Limb (tissue), 2 donors: ENCODE results near the gene CLASP1.
A peak's percentile ranks its signal among the peaks of the same experiment; 100 is the strongest.
"Not testable (repeated sequence)": the region's sequence is repeated elsewhere in the genome, so short reads cannot be mapped to it uniquely, and the experiment has no call there.

ENCODE experiments used
- DNase-seq, 2 donors: peaks; one replicate each; pipeline ENCODE4 v3.0.0-alpha.2; 2016; ENCODE audit errors: extremely low spot score in 2 of 2

The CLASP1 gene

DNA sequence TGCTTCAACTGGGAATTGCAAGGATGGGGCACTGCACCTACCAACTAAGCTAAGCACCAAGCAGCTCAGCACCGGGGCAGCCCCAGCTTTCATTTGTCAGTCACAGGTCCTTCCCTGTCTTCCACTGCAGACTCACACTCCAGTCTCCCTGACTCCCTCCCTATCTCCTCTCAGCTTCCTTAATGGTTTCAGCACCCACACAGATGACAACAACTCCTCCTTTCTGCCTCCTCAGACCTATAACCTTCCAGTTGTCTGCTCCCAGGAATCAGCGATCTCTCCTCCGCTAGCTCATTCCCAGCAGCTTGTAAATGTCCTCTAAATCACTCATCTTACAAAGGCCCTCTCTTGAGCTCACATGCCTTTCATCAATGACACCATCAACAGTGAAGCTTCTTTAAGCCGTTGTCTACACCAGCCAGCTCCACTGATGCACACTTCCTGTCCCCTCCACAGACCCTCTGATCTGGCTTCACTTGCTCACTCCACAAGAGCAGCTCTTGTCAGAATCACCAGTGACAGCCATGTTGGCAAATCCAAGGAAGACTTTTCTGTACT lies 32.1 kb downstream of the CLASP1 start:
- DNase-seq: no peak

DNA sequence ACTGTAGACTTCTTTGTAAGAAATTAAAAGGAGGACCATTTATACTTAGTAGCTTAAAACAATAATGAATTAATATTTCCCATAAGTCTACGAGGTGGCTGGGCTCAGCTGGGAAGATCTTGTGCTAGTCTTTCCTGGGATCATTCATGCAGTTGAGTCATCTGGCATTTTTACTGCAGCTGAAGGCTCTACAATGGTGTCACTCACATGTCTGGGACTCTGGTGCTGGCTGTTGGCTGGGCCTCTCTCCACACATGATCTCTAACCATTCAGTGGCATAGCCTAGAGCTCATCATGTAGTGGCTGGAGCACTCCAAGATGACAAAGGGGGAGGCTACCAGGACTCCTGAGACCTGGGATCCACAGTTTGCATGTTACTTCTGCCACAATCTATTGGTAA lies 35.5 kb downstream of the CLASP1 start:
- DNase-seq: no peak

DNA sequence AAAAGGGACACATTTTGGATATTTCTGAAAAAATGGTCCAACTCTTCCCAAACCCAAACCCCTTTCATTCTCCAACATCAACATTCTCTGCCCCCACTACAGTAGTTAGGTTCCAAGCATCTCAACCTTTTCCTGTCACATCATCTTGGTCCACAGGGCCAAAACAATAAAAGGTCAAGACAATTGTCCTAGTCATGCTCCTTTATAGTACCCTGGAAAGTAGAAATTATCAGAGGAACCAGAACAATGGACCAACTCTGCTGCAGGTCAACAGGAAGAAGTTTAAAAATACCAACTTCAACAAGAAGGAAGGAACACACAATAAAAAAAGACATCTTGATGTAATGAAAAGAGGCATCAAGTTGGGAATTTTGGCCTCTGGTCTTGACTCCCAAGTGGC lies 36.1 kb downstream of the CLASP1 start:
- no peak for DNase-seq

GRCh38 chr2:121611730-121612705 lies 37.2 kb downstream of the CLASP1 start:
- DNase-seq: no peak

DNA sequence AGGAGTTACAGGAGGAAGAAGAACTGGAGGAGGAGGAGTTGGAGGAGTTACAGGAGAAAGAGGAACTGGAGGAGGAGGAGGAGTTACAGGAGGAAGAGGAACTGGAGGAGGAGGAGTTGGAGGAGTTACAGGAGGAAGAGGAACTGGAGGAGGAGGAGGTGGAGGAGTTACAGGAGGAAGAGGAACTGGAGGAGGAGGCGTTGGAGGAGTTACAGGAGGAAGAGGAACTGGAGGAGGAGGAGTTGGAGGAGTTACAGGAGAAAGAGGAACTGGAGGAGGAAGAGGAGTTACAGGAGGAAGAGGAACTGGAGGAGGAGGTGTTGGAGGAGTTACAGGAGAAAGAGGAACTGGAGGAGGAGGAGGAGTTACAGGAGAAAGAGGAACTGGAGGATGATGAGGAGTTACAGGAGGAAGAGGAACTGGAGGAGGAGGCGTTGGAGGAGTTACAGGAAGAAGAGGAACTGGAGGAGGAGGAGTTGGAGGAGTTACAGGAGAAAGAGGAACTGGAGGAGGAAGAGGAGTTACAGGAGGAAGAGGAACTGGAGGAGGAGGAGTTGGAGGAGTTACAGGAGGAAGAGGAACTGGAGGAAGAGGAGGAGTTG lies 38.1 kb downstream of the CLASP1 start:
- not testable (repeated sequence) for DNase-seq

- DNase-seq: not testable (repeated sequence)
Measured at GRCh38 chr2:121610487-121610874, 38.8 kb downstream of the CLASP1 start.

- DNase-seq: no peak
Measured at GRCh38 chr2:121608967-121609366, 40.3 kb downstream of the CLASP1 start.

GRCh38 chr2:121608367-121608766 lies 40.9 kb downstream of the CLASP1 start:
- no peak for DNase-seq

DNA sequence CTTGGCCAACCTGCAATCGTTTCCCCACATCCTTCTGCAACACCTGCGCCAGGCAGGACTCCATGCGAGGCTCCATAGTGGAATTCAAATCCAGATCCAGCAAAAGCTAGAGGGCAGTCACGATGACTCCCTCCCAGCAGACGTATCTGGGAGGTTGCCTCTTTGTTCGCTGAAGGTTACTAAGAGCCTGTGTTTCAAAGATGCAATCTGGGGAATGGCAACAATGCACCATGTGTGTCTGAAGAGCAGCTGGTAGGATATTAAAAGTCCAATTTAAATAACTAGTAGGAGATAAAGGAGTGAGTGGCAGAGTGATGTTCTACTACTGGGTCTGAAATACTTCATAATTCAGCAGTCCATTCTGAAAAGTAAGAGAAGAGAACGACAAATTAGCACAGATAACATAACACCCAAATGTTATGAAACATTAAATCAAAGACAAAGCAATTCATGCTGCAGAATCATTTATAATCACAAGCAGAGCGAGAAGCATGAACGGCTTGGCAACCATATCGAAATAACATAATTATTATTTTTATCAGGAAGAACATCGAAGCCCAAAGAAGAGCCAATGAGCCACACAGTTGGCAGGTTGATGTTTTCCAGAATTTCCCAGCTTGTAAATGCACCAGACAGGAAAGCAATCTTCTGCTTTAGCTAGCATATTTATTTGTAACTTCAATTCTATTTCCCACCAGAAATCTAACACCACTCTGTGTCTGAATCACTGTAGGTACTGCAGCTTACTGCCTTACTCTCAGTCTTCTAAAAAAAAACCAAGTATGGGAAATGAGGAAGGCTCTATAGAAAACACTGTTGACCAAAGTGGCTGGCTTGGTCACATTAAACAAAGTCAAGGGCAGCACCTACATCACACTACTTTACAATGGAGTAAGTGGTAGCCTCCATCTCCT lies 43.2 kb downstream of the CLASP1 start:
- no peak for DNase-seq

- DNase-seq: no peak
Measured at GRCh38 chr2:121603185-121603584, 46.1 kb downstream of the CLASP1 start.

GRCh38 chr2:121599963-121600651 lies 49.2 kb downstream of the CLASP1 start:
- DNase-seq: no peak

- no peak for DNase-seq
Measured at GRCh38 chr2:121598087-121598486, 51.2 kb downstream of the CLASP1 start.

DNA sequence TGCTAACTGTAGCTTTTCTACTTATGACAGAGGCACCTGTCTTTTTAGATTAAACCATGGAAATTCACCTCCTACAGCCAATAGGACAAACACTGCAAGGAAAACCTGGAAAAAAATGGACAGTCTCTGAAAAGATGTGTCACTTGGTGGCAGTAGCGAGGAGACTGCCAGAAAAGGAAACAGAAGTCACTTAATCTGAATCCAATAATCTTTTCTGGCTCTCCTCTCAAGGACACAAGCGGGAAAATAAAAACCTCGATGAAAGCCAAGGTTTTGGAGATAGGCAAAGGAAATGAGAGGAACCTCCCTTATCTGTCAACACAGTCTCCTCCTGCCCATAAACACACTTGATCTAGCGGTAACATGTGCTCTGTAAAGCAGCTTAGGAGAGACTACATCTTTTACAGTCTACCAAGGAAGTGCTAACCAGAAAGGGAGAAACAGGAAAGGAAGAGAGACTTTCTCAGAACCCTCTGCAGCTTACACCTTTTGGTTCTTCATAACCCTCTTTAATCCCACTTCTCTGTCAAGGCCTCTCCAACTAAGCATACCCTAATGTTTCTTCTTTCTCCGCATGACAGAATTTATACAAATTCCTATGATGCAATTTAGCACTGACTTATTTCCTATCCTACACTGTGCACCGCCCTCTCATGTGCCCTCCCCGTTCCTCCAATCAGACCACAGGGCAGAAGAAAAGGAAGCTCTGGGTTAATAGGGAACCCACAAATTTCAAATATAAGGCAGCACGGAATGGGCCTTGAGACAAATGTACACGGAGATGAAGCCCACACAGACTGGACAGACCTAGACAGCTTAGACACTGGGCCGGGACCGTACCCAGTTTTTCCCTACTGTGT lies 52.8 kb downstream of the CLASP1 start:
- DNase-seq: peak in 1 of 2 donors; percentile 30

GRCh38 chr2:121595012-121595891 lies 54.0 kb downstream of the CLASP1 start:
- no peak for DNase-seq

- DNase-seq: no peak
Measured at GRCh38 chr2:121591199-121591598, 58.1 kb downstream of the CLASP1 start.

GRCh38 chr2:121588357-121588756 lies 60.9 kb downstream of the CLASP1 start:
- no peak for DNase-seq

DNA sequence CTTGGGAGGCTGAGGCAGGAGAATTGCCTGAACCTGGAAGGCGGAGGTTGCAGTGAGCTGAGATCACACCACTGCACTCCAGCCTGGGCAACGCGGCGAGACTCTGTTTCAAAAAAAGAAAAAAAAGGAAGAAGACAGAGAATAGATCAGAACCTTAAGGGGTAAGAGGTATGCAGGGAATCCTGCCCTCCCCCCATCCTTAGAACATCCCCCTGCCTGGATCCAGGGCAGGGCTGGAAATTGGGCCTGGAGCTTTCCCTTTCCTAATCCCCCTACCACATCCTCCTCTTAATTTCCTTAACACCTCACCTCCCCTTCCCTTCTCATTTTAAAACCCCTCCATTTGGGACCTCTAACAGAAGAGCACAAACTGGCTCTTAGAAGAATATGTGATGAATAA lies 62.1 kb downstream of the CLASP1 start:
- DNase-seq: no peak

DNA sequence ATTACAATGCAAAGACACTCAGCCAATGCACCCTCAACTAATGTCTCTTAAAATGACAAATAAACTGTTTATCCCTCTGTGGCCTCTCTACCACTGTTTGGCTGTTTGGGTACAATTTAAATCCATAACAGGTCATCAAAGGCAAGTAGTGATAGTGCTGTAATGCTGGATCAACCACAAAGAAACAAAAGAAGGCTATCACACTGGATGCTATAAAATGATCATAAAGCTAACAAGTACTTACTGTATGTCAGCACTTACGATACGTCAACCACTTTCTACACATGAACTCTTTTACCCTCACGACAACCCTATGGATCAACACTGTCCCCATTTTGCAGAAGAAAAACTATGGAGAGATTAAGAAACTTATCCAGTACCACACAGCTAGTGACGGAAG lies 64.5 kb downstream of the CLASP1 start:
- no peak for DNase-seq

GRCh38 chr2:121583555-121583954 lies 65.7 kb downstream of the CLASP1 start:
- no peak for DNase-seq
